ENCODE measurements around the gene SKAP2. TPM values are rescaled to one million over a fixed set of nuclear protein-coding genes. Genes with fewer than 3 reads are reported as not detected.

SKAP2 gene
- total RNA-seq, 4 donors from 2014 or later: 36.0 to 53.8 (median 45.8) TPM

DNA sequence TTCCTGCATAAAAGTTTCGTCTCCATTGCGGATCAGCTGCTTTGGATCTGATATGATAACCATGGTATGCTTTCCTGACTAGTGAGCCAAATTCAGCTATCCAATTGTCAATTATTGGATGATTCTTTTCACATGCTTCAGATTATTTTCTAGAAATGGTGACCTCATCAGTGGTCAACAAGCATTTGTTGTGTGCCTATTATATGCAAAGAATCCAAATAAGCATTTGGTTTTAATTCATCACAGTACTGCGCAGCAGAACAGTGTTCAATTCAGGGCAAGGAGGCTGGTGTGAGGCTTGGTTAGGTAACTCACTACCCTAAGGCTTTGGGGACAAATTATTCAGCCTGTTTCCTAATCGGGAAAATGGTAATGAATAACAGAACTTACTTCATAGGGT lies 200.5 kb downstream of the SKAP2 start:
- no peak for TF ChIP-seq CTCF (IDR thresholded peaks at IDR 0.05)
- no peak for DNase-seq (ENCODE audit: low spot score)
- no peak for ATAC-seq (ENCODE audit: low FRiP score)

GRCh38 chr7:26662646-26663045 lies 201.7 kb downstream of the SKAP2 start:
- ATAC-seq (ENCODE audit: low FRiP score) (no peak), DNase-seq (ENCODE audit: low spot score) (no peak)
- TF ChIP-seq CTCF (IDR thresholded peaks at IDR 0.05): no peak

DNA sequence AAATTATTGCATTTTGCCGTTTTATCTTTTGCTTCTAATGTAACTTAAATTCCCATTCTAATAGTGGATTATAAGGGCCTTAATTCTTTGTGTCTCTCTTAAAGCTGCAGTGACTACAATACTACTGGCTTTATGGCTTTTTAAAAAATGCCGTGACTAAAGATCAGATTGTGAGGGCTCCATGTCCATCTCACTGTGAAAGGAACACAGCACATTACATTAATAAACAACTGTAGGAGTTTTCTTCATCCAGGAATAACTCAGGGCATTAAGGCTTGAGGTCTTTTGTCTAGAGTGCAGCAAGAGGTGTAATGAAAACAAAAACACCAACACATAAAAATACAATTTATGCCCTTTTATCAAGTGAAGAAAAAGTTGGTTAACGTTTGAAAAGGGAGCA lies 205.3 kb downstream of the SKAP2 start:
- no peak for TF ChIP-seq CTCF (IDR thresholded peaks at IDR 0.05)
- DNase-seq (ENCODE audit: low spot score) (no peak), ATAC-seq (ENCODE audit: low FRiP score) (no peak)

DNA sequence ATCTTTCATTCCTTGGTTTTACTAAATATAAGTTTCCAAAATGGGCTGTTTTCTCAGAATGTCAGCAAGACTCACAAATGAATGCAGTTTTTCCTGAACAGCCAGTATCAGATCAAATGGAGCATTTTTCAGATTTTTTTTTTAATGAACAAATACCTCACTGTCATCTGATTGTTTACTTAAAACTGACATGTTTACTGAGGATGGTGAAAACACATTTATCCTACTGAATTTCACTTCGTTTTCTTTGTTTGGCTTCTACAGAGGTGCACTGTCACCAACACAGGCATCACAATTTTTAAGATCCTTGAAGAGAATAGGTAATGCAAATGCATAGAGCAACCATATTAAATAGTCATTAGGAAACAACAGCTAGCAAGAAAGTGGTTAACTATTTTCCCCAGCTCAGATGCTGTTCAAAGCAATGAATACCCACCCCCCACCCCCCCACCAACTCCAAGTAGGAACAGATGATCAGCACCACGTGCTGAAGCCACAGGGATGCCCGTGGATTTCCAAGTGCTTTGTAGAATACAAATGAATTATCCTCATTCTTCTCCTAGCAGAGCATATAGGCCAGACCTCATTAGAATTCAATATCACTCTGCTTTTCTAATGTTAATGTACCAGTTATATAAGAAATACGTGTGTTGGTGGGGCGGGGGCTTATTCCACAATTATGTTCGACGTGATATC lies 205.9 kb downstream of the SKAP2 start:
- no peak for DNase-seq (ENCODE audit: low spot score)
- no peak for ATAC-seq (ENCODE audit: low FRiP score)
- no peak for TF ChIP-seq CTCF (IDR thresholded peaks at IDR 0.05)

DNA sequence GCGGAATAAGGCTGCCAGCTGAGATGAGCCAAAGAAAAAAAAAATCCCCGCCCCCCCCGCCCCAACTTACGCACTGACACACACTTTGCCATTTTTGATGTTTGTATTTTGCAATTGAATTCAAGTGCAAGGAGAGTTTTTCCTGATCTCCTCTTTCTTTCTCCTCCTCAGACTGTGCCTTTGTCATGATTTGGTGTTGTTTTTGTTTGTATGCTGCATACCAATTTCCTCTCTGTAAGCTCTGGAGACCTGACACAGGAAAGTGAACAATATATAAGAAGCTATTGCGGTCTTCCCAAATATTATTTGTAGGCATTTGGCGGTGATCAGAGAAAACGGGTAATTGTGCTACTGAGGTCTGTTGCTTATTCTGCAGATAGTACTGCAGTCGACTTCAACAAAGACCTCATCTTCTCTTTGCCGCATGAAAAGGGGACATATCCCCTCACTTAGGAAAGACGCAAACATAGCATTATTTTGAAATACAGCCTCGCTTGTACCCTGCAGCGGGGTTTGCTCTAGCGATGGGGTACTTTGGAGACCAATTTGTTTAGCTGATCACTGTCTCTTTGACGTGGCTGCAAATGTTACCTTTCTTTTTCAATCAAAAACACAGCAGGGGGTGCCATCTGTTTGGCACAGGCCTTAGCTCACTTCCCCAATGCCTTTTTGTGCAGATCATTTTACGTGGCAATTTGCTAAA lies 206.6 kb downstream of the SKAP2 start:
- no peak for TF ChIP-seq CTCF (IDR thresholded peaks at IDR 0.05)
- DNase-seq (ENCODE audit: low spot score): no peak
- ATAC-seq (ENCODE audit: low FRiP score): no peak

GRCh38 chr7:26657206-26657641 lies 207.2 kb downstream of the SKAP2 start:
- TF ChIP-seq CTCF (IDR thresholded peaks at IDR 0.05): no peak
- no peak for DNase-seq (ENCODE audit: low spot score)
- ATAC-seq (ENCODE audit: low FRiP score): no peak

GRCh38 chr7:26656735-26657134 lies 207.7 kb downstream of the SKAP2 start:
- DNase-seq (ENCODE audit: low spot score) (no peak), ATAC-seq (ENCODE audit: low FRiP score) (no peak)
- TF ChIP-seq CTCF (IDR thresholded peaks at IDR 0.05): no peak
